ENCODE data around the gene CMYA5. TPM values are rescaled to one million over a fixed set of nuclear protein-coding genes. Genes with fewer than 3 reads are reported as not detected.

Gene CMYA5
- total and polyA plus RNA-seq, 9 of the 15 experiments (the other 6 are each of a cell fraction or from before 2014, with no cell fraction given): 0.18 to 1.1 (median 0.32) TPM

DNA sequence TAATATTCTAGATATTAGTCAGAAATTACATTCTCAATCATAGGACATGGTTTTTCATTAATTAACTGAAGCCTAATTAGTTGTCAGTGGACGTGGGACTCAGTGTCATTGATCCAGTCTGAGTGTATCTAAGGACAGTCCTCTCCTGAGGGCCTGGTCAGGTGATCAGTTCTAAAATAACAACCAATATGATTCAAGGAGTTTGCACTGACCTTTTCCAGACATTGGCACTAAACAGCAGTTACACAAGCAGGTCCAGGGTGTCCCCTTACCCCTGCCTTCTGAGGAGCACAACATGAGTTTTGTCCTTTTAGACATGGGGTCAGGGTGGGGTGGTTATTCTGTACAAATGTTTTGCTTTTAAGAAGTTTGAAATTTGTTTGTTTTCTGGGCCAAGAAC is 97.8 kb downstream of the CMYA5 start:
- peaks cover 5 to 14% of the 10 kb centered on the region in 2 experiments; a peak in 3 of 5 replicates for H3K4me1 ChIP-seq (replicated peaks in 1 of 2; ENCODE audit: control insufficient read depth in 2 of 2, insufficient read depth in 2 of 2, low read length in 2 of 2)
- no peaks in the 10 kb centered on the region for H3K36me3 ChIP-seq (ENCODE audit: control insufficient read depth, insufficient read depth, low read length)
- FAIRE-seq (no peak), DNase-seq (ENCODE audit: extremely low read depth in 1 of 4, low spot score in 3 of 4) (no peak), ATAC-seq (no peak; the same call in 2 of the 3 replicates)
- 33% methylated on average over 1 of the region's 1 CpG for WGBS (ENCODE audit: insufficient coverage, low coverage, missing lambda C conversion rate)
- H4K20me1 ChIP-seq (replicated peaks; ENCODE audit: control insufficient read depth, insufficient read depth, low read length): no peaks in the 10 kb centered on the region
- H3K27ac ChIP-seq (ENCODE audit: extremely low read depth, low read depth, low read length): no peak overlapping the region
- H3K9me1 ChIP-seq (ENCODE audit: control insufficient read depth, insufficient read depth, low read length): no peaks in the 10 kb centered on the region
- H3K4me3 ChIP-seq: no peak overlapping the region
- POLR2A ChIA-PET: no interaction called here
- H3K79me2 ChIP-seq (ENCODE audit: control insufficient read depth, insufficient read depth, low read length): no peaks in the 10 kb centered on the region
- intact Hi-C loops (cut with micrococcal nuclease) (no loop called here), in situ Hi-C loops (cut with MboI) (no loop called here)
- H3K27me3 ChIP-seq (ENCODE audit: control insufficient read depth in 2 of 2, insufficient read depth in 2 of 2, low read length in 2 of 2): peaks cover 0 to 7% of the 10 kb centered on the region in 2 experiments; a peak in 4 of 5 replicates
- no peak overlapping the region for H3K4me2 ChIP-seq (ENCODE audit: insufficient read depth, low read length)
- CTCF ChIA-PET (ENCODE audit: low intra/inter-chr PET ratio): no interaction called here
- no TSS peak for BruUV-seq (replicated peaks)
- H2AFZ ChIP-seq (ENCODE audit: low read depth, low read length): no peak overlapping the region
- H3K9ac ChIP-seq (ENCODE audit: insufficient read depth in 1 of 2, low read depth in 2 of 2, low read length in 2 of 2): no peak overlapping the region
- no peaks in the 10 kb centered on the region for H3K9me3 ChIP-seq (replicated peaks; ENCODE audit: control insufficient read depth, insufficient read depth, low read depth, low read length)
- TF ChIP-seq ARID1B (IDR thresholded peaks at IDR 0.05): no peak
- TF ChIP-seq, protein P1, sequence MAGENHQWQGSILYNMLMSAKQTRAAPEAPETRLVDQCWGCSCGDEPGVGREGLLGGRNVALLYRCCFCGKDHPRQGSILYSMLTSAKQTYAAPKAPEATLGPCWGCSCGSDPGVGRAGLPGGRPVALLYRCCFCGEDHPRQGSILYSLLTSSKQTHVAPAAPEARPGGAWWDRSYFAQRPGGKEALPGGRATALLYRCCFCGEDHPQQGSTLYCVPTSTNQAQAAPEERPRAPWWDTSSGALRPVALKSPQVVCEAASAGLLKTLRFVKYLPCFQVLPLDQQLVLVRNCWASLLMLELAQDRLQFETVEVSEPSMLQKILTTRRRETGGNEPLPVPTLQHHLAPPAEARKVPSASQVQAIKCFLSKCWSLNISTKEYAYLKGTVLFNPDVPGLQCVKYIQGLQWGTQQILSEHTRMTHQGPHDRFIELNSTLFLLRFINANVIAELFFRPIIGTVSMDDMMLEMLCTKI (IDR thresholded peaks at IDR 0.05; ENCODE audit: partially characterized antibody): no peak
- TF ChIP-seq NUFIP1 (IDR thresholded peaks at IDR 0.05; ENCODE audit: partially characterized antibody): no peak
- TF ChIP-seq BCL6 (CRISPR knock-in tag; IDR thresholded peaks at IDR 0.05): no peak
- no peak for TF ChIP-seq NFRKB (IDR thresholded peaks at IDR 0.05; ENCODE audit: low read depth)
- no peak for TF ChIP-seq MCM2 (IDR thresholded peaks at IDR 0.05; ENCODE audit: low read depth)
- TF ChIP-seq, protein P2, sequence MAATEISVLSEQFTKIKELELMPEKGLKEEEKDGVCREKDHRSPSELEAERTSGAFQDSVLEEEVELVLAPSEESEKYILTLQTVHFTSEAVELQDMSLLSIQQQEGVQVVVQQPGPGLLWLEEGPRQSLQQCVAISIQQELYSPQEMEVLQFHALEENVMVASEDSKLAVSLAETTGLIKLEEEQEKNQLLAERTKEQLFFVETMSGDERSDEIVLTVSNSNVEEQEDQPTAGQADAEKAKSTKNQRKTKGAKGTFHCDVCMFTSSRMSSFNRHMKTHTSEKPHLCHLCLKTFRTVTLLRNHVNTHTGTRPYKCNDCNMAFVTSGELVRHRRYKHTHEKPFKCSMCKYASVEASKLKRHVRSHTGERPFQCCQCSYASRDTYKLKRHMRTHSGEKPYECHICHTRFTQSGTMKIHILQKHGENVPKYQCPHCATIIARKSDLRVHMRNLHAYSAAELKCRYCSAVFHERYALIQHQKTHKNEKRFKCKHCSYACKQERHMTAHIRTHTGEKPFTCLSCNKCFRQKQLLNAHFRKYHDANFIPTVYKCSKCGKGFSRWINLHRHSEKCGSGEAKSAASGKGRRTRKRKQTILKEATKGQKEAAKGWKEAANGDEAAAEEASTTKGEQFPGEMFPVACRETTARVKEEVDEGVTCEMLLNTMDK (IDR thresholded peaks at IDR 0.05; ENCODE audit: borderline replicate concordance, insufficient read depth, low read depth, low read length, poor library complexity, severe bottlenecking): no peak
- TF ChIP-seq CBFA2T2 (conservative IDR thresholded peaks at IDR 0.05): no peak
- TF ChIP-seq MTF1 (CRISPR knock-in tag; IDR thresholded peaks at IDR 0.05; ENCODE audit: borderline replicate concordance): no peak
- no peak for TF ChIP-seq ZKSCAN8 (CRISPR knock-in tag; IDR thresholded peaks at IDR 0.05)
- no peak for TF ChIP-seq ZNF146 (CRISPR knock-in tag; IDR thresholded peaks at IDR 0.05; ENCODE audit: unreplicated experiment)
- TF ChIP-seq, protein P3, sequence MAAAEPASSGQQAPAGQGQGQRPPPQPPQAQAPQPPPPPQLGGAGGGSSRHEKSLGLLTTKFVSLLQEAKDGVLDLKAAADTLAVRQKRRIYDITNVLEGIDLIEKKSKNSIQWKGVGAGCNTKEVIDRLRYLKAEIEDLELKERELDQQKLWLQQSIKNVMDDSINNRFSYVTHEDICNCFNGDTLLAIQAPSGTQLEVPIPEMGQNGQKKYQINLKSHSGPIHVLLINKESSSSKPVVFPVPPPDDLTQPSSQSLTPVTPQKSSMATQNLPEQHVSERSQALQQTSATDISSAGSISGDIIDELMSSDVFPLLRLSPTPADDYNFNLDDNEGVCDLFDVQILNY (CRISPR knock-in tag; IDR thresholded peaks at IDR 0.05): no peak
- no peak for TF ChIP-seq NR3C1 (CRISPR knock-in tag; IDR thresholded peaks at IDR 0.05)
- no peak for TF ChIP-seq CBX3 (IDR thresholded peaks at IDR 0.05; ENCODE audit: borderline replicate concordance in 1 of 2, low read length in 2 of 2)
- TF ChIP-seq, protein P4, sequence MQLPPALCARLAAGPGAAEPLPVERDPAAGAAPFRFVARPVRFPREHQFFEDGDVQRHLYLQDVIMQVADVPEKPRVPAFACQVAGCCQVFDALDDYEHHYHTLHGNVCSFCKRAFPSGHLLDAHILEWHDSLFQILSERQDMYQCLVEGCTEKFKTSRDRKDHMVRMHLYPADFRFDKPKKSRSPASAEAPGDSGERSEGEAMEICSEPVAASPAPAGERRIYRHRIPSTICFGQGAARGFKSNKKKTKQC (CRISPR knock-in tag; IDR thresholded peaks at IDR 0.05): no peak
- TF ChIP-seq U2AF2 (optimal IDR thresholded peaks at IDR 0.05; ENCODE audit: low read depth, low read length): no peak
- TF ChIP-seq, protein P5, sequence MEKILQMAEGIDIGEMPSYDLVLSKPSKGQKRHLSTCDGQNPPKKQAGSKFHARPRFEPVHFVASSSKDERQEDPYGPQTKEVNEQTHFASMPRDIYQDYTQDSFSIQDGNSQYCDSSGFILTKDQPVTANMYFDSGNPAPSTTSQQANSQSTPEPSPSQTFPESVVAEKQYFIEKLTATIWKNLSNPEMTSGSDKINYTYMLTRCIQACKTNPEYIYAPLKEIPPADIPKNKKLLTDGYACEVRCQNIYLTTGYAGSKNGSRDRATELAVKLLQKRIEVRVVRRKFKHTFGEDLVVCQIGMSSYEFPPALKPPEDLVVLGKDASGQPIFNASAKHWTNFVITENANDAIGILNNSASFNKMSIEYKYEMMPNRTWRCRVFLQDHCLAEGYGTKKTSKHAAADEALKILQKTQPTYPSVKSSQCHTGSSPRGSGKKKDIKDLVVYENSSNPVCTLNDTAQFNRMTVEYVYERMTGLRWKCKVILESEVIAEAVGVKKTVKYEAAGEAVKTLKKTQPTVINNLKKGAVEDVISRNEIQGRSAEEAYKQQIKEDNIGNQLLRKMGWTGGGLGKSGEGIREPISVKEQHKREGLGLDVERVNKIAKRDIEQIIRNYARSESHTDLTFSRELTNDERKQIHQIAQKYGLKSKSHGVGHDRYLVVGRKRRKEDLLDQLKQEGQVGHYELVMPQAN (IDR thresholded peaks at IDR 0.05; ENCODE audit: borderline replicate concordance): no peak

Measured in K562 (cell line).